A673 (cell line): ENCODE measurements around the gene HOMER3. TPM values are rescaled to one million over a fixed set of nuclear protein-coding genes. Genes with fewer than 3 reads are reported as not detected.

Experiments
- total RNA-seq: library from RNA; stranded (reverse); gene quantifications from 2 replicates; pipeline ENCODE4 v1.2.3, GENCODE V29; 2021

The HOMER3 gene
- total RNA-seq, 1 experiment from 2014 or later: 23.9 TPM

Other genes with a start within 250 kb of the HOMER3 start
- gene COMP, start 149.9 kb downstream of the HOMER3 start, total RNA-seq: not detected in 2 replicates
- 78.9 and 83.8 TPM in 2 replicates for gene UPF1, start 109.3 kb downstream of the HOMER3 start, total RNA-seq
- 10.0 and 11.4 TPM in 2 replicates for gene CERS1, start 45.1 kb downstream of the HOMER3 start, total RNA-seq
- 244 and 267 TPM in 2 replicates for gene COPE, start 21.8 kb downstream of the HOMER3 start, total RNA-seq
- 61.1 and 68.8 TPM in 2 replicates for gene DDX49, start 21.5 kb downstream of the HOMER3 start, total RNA-seq
- 120 and 136 TPM in 2 replicates for gene SUGP2, start 92.3 kb upstream of the HOMER3 start, total RNA-seq
- 59.5 and 62.7 TPM in 2 replicates for gene ARMC6, start 92.4 kb upstream of the HOMER3 start, total RNA-seq
- 3.5 and 4.5 TPM in 2 replicates for gene SLC25A42, start 122.8 kb upstream of the HOMER3 start, total RNA-seq
- 34.4 and 42.8 TPM in 2 replicates for gene TMEM161A, start 197.3 kb upstream of the HOMER3 start, total RNA-seq
- 2.9 and 3.4 TPM in 2 replicates for gene MEF2B, start 229.0 kb upstream of the HOMER3 start, total RNA-seq